Measurements from ENCODE around the gene FBLN7.

The FBLN7 gene

GRCh38 chr2:112154246-112155117 lies 16.3 kb downstream of the FBLN7 start:
- Histone ChIP-seq H3K4me3 (no peak overlapping the region), H3K27ac (peak overlapping the region in 5 of 21 experiments; percentile 22 to 85 (median 80))

GRCh38 chr2:112155331-112156151 lies 17.4 kb downstream of the FBLN7 start:
- no peak overlapping the region for H3K4me3 ChIP-seq
- peak overlapping the region in 16 of 21 experiments; percentile 15 to 81 (median 44) for H3K27ac ChIP-seq

- Histone ChIP-seq H3K27ac (peak overlapping the region in 14 of 21 experiments; percentile 15 to 81 (median 44)), H3K4me3 (no peak overlapping the region)
Observed at GRCh38 chr2:112156152-112156986, 18.2 kb downstream of the FBLN7 start.

- H3K27ac ChIP-seq: no peak overlapping the region
- H3K4me3 ChIP-seq: no peak overlapping the region
Observed at GRCh38 chr2:112157472-112157871, 19.3 kb downstream of the FBLN7 start.

- Histone ChIP-seq H3K27ac (no peak overlapping the region), H3K4me3 (no peak overlapping the region)
Observed at GRCh38 chr2:112159454-112159921, 21.3 kb downstream of the FBLN7 start.

- no peak overlapping the region for H3K27ac ChIP-seq
- no peak overlapping the region for H3K4me3 ChIP-seq
Observed at GRCh38 chr2:112160283-112161250, 22.4 kb downstream of the FBLN7 start.

- no peak overlapping the region for H3K27ac ChIP-seq
- H3K4me3 ChIP-seq: no peak overlapping the region
Observed at GRCh38 chr2:112161431-112162145, 23.4 kb downstream of the FBLN7 start.

- no peak overlapping the region for H3K27ac ChIP-seq
- H3K4me3 ChIP-seq: no peak overlapping the region
Observed at GRCh38 chr2:112162341-112162740, 24.2 kb downstream of the FBLN7 start.

GRCh38 chr2:112162956-112163355 lies 24.8 kb downstream of the FBLN7 start:
- Histone ChIP-seq H3K4me3 (no peak overlapping the region), H3K27ac (no peak overlapping the region)

GRCh38 chr2:112163541-112163981 lies 25.4 kb downstream of the FBLN7 start:
- no peak overlapping the region for H3K4me3 ChIP-seq
- no peak overlapping the region for H3K27ac ChIP-seq

- Histone ChIP-seq H3K4me3 (no peak overlapping the region), H3K27ac (no peak overlapping the region)
Observed at GRCh38 chr2:112164876-112165275, 26.7 kb downstream of the FBLN7 start.

GRCh38 chr2:112165296-112165695 lies 27.1 kb downstream of the FBLN7 start:
- no peak overlapping the region for H3K27ac ChIP-seq
- no peak overlapping the region for H3K4me3 ChIP-seq

GRCh38 chr2:112166806-112167499 lies 28.8 kb downstream of the FBLN7 start:
- Histone ChIP-seq H3K27ac (no peak overlapping the region), H3K4me3 (no peak overlapping the region)

GRCh38 chr2:112168422-112169124 lies 30.4 kb downstream of the FBLN7 start:
- Histone ChIP-seq H3K4me3 (no peak overlapping the region), H3K27ac (peak overlapping the region in 1 of 21 experiments; percentile 38)

GRCh38 chr2:112170495-112170894 lies 32.3 kb downstream of the FBLN7 start:
- Histone ChIP-seq H3K4me3 (no peak overlapping the region), H3K27ac (no peak overlapping the region)

- no peak overlapping the region for H3K27ac ChIP-seq
- no peak overlapping the region for H3K4me3 ChIP-seq
Observed at GRCh38 chr2:112173646-112174319, 35.6 kb downstream of the FBLN7 start.

Measured in skin epidermis (tissue), 12 donors.